Stimulated activated CD4-positive, alpha-beta T cell treated with anti-CD3 and anti-CD28 coated beads, TNF-alpha, amount 100 ng/mL, for 1 hour (primary cell): ENCODE data around the gene CDON.

Source experiments
- DNase-seq, 3 donors: peaks; one replicate each; pipeline ENCODE4 v3.0.0-alpha.2; 2020; ENCODE audit warnings: low read depth in 3 of 3, low spot score in 1 of 3

The CDON gene

GRCh38 chr11:126084608-126084912 is 21.9 kb upstream of the CDON start:
- DNase-seq = no peak

- no peak for DNase-seq
These were observed 21.4 kb upstream of the CDON start for GRCh38 chr11:126083829-126084607.

DNA sequence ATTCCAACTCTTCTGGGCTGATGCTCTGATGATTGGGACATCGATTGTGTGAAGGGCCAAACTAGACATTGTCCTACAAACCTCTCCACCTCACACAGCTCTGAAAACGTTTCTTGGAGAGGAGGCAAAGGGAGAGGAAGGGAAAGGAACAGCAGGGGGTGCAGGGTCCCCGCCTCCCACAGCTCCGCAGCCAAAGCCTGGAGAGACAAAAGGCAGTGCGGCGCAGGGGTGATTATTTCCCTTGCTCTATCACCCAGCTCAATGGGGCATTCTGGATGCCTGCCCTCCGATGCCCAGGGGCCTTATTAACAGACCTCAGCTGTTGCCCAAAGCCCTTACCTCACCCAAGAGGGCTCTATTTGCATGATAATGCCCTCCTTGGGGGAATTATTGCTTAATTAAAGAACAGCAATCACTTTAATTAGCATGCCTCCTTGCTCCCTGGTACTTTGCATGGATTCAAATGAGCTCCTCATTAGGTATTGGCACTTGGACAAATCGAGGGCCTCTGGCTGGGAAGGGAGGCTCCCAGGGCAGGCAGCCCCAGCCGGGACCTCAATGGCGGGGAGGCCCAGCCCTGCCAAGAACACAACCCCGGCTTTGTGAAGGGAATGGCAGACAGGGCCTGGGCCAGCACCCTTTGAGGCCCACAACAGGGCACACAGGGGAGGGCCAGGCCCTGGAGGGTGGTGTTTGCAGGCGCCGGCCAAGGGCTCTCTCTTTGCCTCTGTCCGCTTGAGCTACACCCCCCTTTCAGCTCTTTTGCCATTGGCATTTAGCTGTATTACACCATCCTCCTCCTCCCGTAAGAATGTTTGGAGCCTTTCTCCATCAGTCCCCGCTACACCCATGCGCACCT is 19.8 kb upstream of the CDON start:
- no peak for DNase-seq

DNA sequence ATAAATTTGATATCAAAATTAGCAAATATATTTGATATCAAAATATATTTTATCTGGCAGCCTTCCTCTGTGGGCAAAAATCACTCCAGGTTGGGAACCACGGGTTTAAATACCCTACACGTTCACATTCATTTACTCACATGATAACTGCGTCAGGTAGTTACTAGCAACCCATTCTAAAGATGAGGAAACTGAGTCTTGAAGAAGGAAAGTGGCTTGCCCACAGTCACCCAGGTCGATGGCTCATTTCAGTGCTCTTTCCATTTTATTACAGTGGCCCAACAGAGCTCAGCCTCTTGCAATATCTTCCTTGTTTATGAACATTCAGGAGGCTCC is 19.2 kb upstream of the CDON start:
- DNase-seq = no peak

GRCh38 chr11:126080161-126080941 is 17.7 kb upstream of the CDON start:
- DNase-seq = no peak

DNA sequence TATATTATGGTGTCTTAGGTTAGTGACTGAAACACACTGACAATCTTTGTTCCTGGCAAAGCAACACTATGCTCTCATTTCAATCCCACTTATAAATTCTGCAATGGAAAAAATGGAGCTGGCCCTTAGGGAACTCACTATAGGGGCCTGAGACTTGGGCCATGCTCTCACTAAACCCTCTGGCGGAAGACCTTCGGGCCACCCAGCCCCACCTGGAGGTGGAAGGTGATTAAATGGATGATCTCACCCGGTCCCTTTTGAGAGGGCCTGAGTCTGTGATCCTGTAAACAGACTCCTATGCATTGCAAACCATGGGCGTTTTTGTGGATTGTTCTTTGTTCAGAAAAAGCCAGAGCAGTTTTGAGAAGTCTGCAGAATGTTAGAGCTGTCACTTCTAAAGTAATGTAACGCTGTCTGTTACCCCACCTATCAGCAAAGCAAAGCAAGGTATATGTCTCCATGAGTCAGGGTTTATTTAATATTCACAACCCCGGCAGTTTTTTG is 17.0 kb upstream of the CDON start:
- DNase-seq = no peak

DNA sequence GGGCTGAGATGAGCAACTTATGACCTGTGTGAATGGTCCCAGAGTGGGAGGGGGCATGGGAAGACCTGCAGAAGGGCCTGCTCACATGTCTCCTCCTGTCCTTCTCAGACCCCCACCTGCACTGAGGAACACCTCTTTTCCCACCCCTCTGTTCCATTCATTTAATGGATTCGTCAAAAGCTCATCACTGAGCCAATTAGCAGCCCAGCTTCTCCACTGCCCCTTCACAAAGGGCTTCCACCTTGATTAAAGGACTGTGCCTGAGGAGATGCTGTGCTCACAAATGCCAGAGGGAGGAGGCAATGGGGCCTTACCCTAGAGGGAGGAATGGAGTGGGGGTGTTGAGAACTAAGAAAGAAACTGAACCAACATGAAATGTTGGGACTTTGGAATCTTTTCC is 14.0 kb upstream of the CDON start:
- no peak for DNase-seq

DNA sequence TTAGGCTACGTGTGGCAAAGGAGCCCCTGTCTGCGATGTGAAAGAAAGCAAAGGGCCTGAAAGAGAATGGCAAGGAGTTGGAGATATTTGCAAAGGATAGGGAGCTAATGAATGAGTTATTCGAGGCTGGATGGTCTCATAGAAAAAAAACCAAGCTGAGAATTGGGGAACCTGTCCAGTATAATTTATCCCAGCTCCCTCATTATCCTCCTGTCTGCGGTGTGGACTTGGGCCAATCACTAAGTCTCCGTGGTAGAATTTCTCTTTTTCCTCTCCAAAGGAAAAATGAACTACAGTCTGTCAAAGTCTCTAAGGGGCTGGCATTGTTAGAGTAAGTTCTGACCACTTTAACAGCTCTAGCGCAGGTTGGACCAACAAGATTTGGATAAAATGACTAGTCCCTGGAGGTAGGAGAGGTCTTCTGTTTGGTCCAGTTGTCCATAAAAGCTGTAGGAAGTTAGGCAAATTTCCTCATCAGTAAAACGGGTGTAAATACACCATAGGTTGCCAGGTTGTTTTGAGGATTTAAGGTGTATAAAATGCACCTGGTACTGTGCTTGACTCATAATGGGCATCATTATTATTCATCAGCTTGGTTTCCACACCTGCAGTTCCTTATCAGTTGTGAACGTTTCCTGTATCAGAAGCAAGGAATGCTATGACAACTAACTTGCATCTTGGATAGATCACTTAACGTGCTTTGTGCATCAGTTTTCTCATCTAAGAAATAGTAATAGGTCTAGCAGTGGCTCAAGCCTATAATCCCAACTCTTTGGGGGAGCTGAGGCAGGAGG is 10.3 kb upstream of the CDON start:
- DNase-seq = no peak

DNA sequence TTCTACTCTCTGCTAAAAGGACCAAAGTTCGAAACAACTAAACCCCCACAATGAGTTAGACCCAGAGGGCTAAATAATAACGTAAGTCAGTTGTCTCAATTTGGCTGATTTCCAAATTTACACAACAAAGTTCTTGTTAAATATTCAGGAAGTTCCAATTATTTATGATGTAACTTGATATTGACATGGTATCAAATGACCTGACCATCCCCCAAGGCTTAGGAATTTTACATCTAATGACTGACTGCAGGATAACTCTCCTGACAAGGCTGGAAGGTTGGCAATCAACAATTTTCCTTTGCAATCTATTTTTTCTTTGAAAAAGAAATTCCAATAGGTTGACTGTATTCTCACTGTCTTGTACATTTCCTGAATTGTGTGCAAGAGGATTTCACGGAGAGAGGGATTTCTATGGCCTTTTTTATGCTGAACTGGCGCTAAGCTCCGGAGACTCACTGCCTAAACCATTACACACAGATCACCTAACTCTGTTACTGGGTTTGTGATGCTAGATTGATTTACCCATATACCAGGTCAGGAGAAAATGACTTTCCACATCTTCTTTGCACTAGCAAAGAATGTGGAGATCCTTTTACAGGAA is 9.6 kb upstream of the CDON start:
- no peak for DNase-seq

DNA sequence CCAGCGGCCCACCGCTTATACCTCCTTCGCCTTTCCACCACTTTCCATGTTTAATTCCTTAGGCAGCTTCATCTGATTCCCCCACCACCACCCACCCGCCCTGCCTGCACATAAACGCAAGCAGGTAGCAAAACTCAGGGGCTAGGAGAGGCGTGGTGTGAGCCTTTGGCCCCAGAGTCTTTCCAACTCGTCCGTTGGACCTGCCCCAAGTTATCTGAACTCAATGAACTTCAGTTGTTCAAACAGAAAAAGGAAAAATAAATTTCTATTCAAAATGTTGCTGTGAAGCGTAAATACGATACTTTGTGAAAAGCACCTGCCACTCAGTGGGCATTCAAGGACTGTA is 814 bp upstream of the CDON start:
- DNase-seq = no peak

DNA sequence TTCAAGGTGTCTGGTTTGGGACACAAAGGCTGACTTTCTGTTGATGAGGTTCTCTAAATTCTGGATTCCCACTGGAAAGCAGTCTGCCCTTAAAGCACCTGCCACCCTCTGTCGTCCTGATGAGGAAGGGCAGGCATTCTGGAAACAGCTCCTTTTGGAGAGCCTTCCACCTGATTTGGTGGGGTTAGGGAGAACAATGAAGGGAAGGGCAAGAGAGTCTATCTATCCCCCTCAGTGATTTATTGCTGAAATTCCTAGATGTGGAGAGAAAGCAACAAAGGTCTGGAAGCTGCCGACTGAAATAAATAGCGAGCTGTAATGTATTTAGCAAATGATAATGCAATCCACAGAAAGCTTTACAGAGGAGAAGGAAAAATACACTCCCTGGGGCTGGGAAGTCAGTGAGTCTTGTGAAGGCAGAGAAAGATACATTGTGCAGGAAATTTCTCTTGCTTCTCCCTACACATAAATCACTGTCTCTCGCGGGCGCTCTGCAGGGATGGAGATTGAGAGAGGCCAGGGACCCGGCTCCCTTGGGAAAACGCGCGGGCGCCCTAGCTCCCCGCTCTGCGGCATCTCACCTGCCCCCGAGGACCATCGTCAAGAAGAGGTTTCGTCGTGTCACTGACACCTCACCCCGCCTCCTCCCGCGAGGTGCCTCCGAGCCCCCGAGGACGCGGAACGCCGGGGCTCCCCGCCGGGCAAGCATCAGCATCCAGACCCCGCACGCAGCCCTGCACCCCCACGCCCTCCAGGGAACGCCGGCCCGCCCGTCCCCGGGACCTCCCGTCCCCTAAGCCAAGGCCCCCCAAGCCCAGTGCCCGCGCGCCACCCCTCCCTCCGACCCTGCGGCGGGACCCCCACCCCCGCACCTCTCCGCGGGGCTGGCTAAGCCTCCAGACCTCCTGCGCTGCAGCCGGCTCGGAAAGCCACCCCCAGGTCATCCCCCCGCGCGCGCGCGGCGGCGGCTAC is 673 bp downstream of the CDON start:
- no peak for DNase-seq

- DNase-seq = no peak
These were observed 1.9 kb downstream of the CDON start for GRCh38 chr11:126060757-126061171.

DNA sequence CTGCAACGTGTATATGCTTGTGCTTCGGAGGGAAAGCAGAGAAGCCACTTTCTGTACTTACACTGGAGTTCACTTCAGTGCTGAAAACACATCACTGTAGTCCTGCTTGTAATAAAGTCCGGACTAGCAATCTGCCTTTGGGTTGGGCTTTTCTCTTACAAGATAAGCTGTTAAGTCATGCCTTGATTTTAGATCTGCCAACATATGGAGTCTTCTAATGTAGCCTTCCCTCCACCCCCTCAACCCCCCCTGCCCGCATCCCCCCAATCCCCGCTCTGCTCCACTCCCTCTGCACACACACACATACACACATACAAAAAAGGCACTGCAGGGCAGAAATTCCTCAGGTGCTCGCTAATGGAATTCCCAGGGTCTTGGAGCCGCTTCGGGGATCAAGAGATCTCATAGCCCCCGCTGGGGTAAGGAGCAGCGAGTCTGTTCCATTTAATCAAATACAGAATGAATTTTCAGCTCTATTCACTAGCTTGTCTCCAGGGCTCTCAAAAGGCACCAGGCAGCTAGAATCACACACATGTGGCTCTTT is 3.4 kb downstream of the CDON start:
- no peak for DNase-seq

DNA sequence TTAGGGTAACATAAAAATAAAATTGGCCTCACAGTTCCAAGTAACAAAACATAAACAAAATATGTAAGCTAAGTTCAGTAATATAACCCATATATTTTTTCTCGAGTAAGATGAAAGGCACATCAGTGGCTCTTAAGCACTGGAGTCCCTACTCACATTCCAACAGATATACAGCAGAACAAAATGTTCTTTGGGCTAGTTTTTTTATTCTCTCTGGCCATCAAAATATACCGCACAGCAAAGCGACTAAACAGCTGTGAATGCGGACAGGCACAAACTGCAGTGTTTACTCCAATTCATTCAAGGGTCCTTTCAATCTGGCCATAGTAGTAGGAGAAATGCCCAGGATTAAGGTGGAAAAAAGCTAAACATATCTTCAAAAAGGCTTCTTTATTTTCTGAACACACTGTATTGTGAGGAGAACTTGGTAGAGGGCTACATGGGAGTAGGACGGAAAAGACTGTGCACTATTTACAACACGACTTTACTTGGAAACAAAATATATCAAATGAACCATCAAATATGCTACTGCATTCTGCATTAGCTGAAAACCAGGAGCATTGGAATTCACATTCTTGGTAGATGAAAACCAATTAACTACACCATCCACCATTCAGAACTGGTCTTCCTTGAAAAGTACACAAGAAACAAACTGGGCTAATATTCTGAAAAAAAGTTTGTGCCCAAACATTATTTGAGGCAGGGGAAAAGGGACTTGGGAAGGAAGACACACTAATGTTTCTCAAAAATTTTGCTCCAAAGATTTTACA is 4.4 kb downstream of the CDON start:
- no peak for DNase-seq

- no peak for DNase-seq
These were observed 7.8 kb downstream of the CDON start for GRCh38 chr11:126054882-126055281.

DNA sequence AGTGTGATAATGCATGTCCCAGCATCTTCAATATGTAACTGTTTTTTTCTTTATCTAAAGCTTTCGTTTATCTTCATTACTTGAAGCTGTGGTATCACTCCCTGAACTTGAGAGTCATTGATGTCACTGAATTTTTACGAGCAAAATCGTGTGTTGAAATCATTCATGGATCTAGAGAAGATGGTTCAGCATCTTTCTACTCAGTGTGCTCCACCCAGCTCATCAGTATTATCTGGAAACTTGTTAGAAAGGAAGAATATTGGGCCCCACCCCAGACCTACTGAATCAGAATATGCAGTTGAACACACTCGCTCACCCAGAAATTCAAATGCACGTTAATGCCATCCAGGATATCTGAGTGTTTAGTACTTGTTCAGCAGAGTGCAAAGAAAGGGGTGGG is 8.3 kb downstream of the CDON start:
- no peak for DNase-seq

- DNase-seq = no peak
These were observed 9.0 kb downstream of the CDON start for GRCh38 chr11:126053415-126054286.

DNA sequence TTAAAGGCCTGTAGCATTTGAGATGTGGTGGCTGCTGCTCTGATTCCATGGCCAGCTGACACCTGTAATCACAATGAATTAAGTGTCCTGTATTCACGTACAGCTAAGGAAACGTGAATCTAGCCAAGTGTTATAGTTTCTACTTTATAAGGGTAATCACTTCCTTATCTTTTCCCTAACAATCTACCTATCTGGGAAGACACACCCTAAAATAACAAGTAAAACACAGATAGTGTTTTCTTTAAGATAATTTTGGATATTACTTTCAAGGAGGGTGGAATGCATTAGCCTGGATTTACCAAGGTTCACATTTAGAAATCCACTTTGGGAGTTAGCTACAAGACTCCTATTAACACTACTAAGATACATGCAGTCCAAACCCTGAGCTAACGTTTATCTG is 11.5 kb downstream of the CDON start:
- DNase-seq = no peak
